IPS DF 4.7 (cell line): Measurements from ENCODE around the gene CFAP100.

ENCODE experiments used
- DNase-seq: peaks from one replicate; pipeline ENCODE4 v3.0.0-alpha.2; 2013; ENCODE audit warnings: low spot score; ENCODE audit errors: extremely low read depth

Gene CFAP100

GRCh38 chr3:126476166-126477060, 81.7 kb downstream of the CFAP100 start:
- DNase-seq, result no peak

GRCh38 chr3:126477061-126477380, 82.3 kb downstream of the CFAP100 start:
- no peak for DNase-seq

GRCh38 chr3:126478581-126479310, 84.0 kb downstream of the CFAP100 start:
- no peak for DNase-seq

- DNase-seq, result no peak
Observed at GRCh38 chr3:126479642-126480041, 84.9 kb downstream of the CFAP100 start.

GRCh38 chr3:126480206-126480605, 85.5 kb downstream of the CFAP100 start:
- no peak for DNase-seq

- DNase-seq, result no peak
Observed at GRCh38 chr3:126480861-126481260, 86.2 kb downstream of the CFAP100 start.

- DNase-seq, result no peak
Observed at GRCh38 chr3:126481808-126482502, 87.2 kb downstream of the CFAP100 start.

- DNase-seq, result no peak
Observed at GRCh38 chr3:126482503-126483255, 88.0 kb downstream of the CFAP100 start.

- DNase-seq, result no peak
Observed at GRCh38 chr3:126483321-126483761, 88.6 kb downstream of the CFAP100 start.

- DNase-seq, result no peak
Observed at GRCh38 chr3:126484148-126484547, 89.4 kb downstream of the CFAP100 start.

- no peak for DNase-seq
Observed at GRCh38 chr3:126484662-126485061, 90.0 kb downstream of the CFAP100 start.

- DNase-seq, result no peak
Observed at GRCh38 chr3:126485176-126485897, 90.6 kb downstream of the CFAP100 start.

GRCh38 chr3:126485956-126486355, 91.2 kb downstream of the CFAP100 start:
- no peak for DNase-seq
